Colon (tissue), 2 donors: ENCODE results near the gene CBFA2T3.

ENCODE experiments used
- FAIRE-seq: peaks from 2 replicates; lab custom pipeline; 2012; peaks lifted over from hg19 to GRCh38; lab: Jason Lieb, UNC
- donor health status: control.
- donor health status: control.

CBFA2T3 gene

GRCh38 chr16:88938777-88939244 is 38.2 kb downstream of the CBFA2T3 start:
- FAIRE-seq = no peak

DNA sequence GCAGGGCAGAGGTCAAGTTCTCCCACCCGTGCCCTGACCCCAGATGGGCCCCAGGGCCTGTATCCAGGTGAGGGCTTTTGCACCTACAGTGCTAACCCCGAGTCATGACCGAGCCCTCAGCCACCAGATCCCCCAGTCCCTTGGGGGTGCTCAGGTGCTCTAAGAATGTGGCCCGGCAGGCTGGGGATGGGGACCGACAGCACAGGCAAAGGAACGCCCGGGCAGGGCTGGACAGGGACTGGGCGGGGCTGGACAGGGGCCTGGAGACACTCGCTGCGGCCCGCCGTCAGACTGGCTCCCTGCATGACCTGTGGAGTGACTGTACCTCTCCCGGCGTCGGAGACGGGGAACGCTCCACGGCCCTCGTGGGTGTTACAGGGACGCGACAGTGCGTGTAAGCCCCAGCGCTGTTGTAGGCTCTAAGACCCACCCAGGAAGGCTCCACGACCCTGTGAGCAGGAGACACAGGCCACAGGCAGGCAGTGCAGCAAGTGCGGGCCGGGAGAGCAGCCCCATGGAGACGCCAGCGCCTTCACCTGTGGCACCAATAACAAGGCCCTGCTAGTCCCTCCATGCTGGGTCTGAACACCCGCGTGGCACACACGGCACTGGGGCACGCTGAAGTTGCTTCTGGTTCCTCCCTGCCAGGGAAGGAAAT is 38.8 kb downstream of the CBFA2T3 start:
- no peak for FAIRE-seq

DNA sequence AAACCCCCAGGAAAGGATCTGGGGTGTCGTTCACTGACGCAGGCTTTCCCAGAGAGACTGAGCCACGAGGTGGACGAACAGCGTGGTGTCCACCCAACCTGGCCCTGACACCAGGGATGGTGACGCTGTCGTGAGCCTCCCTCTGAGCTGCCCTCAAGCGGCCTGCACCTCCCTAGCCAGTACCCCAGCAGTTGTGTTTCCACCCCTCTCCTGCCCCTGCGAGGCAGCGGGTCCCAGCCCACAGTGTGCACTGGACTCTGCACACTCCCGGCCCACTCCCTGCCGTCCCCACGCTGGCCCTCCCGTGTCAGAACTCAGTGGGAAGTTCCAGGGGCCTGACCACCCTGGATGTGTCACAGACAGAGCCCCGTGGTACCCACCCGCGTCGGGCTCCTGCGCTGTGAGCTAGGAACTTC is 39.8 kb downstream of the CBFA2T3 start:
- no peak for FAIRE-seq

DNA sequence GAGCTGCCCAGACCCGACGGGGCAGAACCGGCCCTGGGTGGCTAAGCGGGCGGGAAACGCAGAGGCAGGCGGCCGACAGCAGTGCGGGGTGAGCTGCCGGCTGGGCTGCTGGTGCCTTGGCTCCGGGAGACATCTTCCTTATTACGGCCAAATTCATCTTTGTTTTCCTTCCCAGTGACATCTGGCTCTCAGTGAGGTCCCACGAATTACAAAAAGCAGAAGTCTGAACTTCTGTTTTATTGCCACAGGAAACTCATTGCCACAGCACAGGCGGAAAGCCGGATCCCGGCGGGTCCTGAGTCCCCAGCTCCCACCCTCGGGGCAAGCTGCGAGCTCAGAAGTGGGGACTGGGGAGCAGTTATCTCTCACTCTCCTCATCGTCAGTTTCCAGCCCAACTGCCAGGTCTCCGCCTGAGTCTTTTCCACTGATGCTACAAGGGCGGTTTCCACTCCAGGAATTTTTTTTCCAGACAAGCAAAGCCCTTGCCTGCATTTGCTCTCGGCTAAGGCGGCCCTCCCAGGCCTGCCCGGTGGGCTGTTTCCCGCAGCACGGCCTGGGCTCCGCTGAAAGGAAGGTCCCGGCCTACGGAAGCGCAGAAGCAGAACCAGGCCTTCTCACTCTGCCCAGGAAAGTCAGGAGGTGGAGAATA is 40.3 kb downstream of the CBFA2T3 start:
- no peak for FAIRE-seq

DNA sequence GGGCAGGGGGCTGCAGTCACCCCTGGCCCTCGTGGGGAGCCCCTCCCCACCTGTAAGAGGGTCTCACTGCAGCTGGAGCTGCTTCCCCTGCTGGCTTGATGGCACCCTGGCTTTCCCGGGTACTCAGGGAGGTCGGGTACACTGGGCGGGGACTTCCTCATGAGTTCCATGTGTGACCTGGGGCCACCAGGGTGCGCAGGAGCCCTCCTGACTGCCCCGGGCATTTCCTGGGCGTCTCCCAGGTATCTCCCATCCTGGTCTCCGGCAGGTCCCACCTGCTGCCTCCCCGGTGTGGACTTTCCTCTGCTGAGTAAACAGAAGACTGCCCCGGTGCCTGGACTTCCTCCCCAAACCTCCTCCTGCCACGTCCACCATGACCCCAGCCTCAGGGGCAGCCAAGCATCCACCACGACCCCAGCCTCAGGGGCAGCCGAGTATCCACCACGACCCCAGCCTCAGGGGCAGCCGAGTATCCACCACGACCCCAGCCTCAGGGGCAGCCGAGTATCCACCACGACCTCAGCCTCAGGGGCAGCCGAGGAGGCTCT is 40.9 kb downstream of the CBFA2T3 start:
- FAIRE-seq = no peak

DNA sequence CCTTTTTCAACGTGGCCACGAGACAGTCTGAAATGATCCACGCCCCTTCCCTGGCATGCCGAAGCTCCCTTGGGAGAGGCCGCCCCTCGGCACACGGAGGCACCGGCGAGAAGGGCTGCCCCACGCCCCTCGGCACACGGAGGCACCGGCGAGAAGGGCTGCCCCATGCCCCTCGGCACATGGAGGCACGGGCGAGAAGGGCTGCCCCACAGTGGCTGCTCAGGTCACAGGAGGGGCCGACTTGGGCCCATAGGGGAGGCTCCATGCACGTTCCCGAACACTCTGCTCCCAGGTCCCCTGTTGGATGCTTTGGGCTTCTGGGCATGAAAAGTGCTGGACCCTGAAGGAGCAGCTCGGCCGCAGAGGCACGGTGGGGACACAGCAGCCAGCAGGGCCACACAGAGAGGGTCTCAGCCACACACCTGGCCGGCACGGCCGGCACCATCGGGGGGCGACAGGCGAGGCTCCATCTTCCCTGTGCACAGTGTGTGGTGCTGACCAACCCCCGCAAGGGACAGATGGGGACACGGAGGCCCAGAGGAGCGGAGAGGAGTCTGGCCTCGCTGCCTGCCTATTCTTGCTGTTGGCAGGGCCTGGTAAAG is 42.8 kb downstream of the CBFA2T3 start:
- no peak for FAIRE-seq

GRCh38 chr16:88932929-88933328 is 44.1 kb downstream of the CBFA2T3 start:
- FAIRE-seq = no peak

DNA sequence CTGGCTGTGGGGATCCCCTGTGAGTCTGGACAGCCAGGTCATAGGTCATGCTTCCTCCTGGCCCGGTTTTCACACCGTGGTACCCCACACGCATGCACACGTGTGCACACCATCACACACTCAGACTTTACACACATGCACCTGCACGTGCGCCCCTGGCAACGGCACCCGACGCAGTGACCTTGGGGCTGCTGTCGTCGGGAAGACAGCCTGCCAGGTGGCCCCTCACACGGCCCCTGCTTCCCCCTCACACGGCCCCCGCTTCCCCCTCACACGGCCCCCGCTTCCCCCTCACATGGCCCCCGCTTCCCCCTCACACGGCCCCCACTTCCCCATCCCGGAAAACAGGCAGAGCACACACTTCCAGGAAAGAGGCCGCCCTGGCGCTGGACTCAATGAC is 45.1 kb downstream of the CBFA2T3 start:
- no peak for FAIRE-seq

GRCh38 chr16:88931373-88931900 is 45.6 kb downstream of the CBFA2T3 start:
- no peak for FAIRE-seq

- no peak for FAIRE-seq
These were observed 46.3 kb downstream of the CBFA2T3 start for GRCh38 chr16:88930716-88931115.

- FAIRE-seq = no peak
These were observed 47.9 kb downstream of the CBFA2T3 start for GRCh38 chr16:88929091-88929445.

DNA sequence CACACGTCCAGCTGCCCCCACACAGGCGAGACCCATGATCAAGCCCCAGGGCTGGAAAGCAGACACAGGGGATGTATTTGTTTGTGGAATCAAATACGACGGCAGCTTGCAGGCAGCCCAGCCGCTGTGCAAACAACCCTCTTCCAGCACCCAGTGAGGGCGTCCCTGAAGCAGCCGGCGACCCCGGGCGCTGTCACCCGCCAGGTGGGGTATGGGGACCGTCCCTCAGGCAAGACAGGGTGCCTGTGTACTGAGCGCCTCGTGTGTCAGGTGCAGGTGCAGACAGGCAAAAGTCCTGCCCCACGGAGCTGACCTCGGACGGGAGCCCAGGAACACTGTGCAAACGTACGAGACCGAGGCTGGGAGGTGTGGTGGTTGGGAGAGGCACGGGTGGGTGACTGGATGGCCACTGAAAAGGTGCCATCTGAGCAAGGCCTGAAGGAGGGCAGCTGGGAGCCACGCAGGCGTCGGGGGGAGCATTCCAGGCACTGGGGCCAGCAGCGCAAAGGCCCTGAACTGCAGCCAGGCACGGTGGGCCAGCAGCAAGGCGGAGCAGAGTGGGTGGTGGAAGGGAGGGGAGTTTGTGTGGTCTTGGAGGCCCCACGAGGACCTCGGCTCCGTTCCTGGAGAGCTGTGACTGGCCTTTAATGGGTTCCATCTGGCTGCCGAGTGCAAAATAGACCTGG is 48.5 kb downstream of the CBFA2T3 start:
- no peak for FAIRE-seq

DNA sequence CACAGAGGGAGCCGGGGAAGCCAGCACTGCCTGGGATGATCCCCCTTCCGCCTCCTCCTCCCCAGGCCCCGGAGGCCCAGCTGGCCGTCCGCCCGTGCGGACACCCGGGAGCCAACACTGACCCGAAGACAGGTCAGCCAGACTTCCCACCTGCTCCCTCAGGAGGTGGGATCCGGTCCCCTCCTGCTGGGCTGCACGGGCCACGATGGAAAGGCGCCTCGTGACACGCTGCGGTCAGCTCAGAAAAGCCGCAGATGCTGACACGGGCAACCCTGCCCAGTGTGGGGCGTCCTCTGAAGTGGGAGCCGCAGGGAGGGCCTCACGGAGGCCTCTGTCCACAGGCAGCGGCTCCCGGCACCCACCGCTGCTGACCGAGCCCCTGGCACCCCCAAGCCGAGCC is 49.3 kb downstream of the CBFA2T3 start:
- no peak for FAIRE-seq

- no peak for FAIRE-seq
These were observed 50.0 kb downstream of the CBFA2T3 start for GRCh38 chr16:88927010-88927409.

- FAIRE-seq = no peak
These were observed 50.5 kb downstream of the CBFA2T3 start for GRCh38 chr16:88926374-88926990.

GRCh38 chr16:88925540-88925887 is 51.5 kb downstream of the CBFA2T3 start:
- FAIRE-seq = no peak

DNA sequence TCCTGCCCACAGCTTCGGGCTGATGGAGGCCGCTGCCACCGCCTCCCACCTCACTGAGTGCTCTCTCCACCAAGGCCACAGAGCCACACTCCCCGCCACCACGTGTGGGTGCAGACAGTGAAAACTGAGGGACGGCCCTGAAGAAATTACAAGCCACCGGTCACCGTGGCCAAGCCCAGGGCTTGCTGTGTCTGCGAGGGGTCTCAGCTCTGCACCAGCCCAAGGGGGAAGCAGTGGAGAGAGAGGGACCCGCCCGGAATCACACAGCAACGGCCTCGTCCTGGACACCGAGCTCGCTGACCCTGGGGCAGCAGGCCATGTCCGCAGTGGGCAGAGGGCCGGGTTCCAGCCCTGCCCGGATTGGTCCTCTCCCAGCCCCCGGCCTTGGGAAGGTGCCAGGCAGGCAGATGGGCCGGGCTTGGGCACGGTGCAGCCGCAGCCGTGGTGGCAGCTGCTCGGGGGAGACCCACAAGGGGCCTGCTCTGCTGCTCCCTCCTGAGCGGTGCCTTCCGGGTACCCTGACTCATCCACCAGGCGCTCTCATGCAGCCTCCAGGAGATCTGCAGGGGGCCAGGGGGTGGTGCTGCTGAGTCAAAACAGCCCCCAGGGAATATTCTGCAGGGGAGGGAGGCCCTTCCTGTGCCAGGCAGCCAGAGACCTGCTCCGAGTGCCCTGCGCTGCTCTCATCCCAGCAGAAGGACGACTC is 52.0 kb downstream of the CBFA2T3 start:
- no peak for FAIRE-seq

DNA sequence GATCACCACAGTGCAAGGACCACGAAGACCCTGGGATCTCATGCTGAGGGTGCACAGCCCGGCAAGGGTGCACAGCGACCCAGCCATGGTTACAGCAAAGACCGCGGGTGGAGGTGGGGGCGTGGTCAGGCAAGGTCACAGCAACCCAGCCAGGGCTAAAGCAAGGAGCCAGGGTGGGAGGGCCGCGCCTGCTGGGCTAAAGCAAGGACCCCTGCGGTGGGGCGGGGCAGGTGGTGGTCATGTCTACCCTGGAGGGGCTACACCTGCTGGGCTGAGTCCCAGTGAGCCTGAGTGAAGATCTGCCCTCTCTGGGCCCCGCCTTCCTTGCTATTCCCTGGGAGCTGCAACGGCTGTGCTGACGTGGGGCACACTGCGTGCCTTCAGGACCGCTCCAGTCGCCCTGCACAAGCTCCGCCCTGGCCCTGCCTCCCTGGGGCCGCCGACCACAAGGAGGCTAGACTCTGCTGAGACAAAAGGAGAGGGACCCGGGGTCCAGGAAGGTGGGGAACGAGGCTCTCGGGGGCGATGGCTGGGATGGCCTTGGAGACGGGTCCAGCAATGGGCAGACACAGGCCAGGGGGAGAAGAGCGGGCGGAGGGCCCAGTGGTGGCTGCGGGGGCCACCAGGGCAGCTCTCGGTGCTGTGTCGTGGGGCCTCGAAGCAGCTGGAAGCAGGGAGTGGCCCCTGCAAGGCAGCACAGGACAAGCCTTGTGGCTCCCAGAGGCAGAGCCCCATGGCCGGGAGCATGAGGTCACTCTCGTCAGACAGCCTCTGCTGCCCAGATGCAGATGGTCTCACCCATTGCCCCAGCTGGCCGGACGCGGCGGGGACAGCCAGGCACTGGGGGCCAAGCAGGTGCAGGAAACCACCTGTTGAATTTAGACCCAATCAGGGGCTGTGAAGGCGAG is 52.8 kb downstream of the CBFA2T3 start:
- no peak for FAIRE-seq

DNA sequence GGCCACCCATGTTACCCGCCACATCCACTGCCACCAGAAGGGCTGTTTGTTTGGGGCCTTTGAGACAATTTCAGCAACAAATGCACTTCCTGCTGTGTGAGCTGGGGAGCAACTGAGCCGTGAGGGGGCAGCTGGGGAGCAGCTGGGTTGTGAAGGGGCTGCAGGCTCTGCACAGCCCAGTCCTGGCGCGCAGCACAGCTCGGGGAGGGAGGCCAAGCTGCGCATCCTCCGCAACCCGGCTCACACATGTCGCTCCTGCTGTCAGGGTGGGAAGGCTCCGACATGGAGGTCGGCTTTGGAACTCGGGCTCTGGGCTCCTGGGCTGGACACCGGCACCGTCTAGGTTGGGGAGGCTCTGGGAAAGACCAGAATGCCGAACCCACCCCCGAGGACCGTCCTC is 53.6 kb downstream of the CBFA2T3 start:
- FAIRE-seq = no peak

GRCh38 chr16:88922826-88923410 is 54.1 kb downstream of the CBFA2T3 start:
- FAIRE-seq = no peak
